ENCODE measurements around the gene RUSF1.
A peak's percentile ranks its signal among the peaks of the same experiment; 100 is the strongest.
"Not testable (repeated sequence)": the region's sequence is repeated elsewhere in the genome, so short reads cannot be mapped to it uniquely, and the experiment has no call there.

RUSF1 gene

DNA sequence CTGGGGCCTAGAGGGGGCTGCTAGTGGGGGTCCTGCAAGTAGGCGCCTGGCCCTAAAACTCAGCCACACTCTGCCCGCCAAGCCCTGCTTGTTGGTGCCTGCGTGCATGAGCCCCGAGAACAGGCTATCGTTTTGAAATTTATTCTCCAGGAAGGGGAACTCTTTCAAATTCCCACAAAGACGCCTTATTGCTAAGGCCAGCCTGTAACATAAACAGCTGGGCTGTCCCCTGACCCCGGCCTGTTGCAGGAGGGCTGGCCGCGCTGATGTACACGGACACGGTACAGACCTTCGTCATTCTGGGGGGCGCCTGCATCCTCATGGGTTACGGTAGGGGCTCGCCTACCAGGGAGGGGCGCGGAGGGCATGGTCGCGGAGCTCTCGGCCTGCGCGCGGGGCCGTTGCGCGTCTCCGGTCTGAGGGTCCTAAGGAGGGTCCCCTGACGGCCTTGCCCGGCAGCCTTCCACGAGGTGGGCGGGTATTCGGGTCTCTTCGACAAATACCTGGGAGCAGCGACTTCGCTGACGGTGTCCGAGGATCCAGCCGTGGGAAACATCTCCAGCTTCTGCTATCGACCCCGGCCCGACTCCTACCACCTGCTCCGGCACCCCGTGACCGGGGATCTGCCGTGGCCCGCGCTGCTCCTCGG is 21.0 kb downstream of the RUSF1 start:
- no peak for DNase-seq (ENCODE audit: low read depth)

DNA sequence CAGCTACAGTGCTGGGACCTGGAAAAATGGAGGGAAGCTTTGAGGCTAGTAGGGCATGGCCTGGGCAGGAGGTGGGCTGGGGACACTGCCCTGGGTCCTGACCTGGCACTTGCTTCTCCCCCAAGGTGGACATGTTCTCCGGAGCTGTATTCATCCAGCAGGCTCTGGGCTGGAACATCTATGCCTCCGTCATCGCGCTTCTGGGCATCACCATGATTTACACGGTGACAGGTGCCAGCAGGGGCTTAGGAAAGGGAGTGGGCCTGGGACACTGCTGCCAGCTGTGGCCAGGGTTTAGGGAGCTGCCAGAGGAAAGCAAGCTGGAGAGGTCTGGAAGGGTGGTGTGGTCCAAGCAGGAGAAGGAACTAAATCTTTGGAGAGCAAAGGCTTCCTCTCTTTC is 22.1 kb downstream of the RUSF1 start:
- no peak for DNase-seq (ENCODE audit: low read depth)

DNA sequence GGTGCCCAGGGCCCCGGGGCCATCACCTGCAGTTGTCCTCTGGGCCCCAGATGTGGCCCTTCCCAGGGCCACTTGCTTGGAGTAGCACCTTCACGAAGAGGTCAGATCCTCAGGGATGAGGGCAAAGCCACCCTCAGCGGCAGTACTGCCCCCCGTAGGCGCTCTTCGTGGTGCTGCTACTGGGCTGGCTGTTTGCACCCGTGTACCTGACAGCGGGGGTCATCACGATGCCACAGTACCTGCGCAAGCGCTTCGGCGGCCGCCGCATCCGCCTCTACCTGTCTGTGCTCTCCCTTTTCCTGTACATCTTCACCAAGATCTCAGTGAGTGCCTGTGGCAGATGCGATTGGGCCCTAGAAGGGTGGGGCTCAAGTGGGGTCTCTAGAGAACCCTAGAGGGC is 22.6 kb downstream of the RUSF1 start:
- no peak for DNase-seq (ENCODE audit: low read depth)

DNA sequence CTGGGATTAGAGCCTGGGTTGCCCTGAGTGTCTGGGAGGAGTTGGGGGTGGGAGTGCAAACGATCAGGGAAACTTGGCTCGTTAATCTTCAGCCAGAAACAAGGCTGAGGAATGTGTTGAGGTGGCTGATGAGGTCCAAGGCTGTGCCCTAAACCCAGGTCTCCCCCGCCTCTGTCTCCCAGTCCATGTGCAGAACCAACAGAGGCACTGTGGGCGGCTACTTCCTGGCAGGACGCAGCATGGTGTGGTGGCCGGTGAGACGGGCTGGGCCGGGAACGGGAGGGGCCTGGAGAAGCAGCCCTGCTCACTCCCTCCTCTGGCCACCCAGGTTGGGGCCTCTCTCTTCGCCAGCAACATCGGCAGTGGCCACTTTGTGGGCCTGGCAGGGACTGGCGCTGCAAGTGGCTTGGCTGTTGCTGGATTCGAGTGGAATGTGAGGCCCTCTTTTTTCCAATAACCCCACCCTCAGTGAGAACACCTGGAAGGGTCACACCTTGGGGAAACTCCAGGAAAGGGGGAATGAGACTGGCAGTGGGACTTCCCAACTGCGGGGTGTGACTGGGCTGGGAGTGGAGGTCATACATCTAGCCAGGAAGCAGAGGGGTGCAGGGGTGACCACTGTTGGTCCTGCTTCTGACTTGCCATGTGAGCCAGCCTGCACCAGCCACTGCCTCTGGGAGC is 23.6 kb downstream of the RUSF1 start:
- no peak for DNase-seq (ENCODE audit: low read depth)

DNA sequence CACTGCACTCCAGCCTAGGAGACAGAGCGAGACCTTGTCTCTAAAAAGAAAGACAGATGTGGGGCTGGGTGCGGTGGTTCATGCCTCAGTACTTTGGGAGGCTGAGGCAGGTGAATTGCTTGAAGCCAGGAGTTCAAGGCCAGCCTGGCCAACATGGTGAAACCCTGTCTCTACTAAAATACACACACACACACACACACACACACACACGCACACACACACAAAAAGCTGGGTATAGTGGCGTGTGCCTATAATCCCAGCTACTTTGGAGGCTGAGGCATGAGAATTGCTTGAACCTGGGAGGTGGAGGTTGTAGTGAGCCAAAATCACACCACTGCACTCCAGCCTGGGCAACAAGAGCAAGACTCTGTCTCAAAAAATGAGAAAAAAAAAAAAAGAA is 24.1 kb downstream of the RUSF1 start:
- DNase-seq (ENCODE audit: low read depth), result not testable (repeated sequence)

DNA sequence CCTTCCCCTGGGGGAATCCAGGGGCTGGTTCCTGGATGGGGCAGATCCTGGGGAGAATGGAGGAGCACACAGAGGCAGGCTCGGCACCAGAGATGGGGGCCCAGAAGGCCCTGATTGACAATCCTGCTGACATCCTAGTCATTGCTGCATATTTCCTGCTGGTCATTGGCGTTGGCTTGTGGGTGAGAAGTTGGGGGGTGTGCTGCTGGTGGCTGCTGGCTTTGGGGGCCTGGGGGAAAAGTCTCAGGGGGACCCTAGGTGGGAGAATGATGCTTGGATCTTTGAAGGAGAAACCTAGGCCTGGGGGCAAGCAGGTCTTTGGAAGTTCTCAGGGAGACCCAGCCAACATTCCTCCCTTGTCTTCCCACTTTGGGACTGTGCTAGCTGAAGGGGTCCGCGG is 25.1 kb downstream of the RUSF1 start, which contains the start of gene SLC5A2:
Gene SLC5A2, plus strand, starts transcription at position 43 of the 400 bp plus-strand sequence. Its CDS starts 14 bp downstream, at position 57.
- no peak for DNase-seq (ENCODE audit: low read depth)

DNA sequence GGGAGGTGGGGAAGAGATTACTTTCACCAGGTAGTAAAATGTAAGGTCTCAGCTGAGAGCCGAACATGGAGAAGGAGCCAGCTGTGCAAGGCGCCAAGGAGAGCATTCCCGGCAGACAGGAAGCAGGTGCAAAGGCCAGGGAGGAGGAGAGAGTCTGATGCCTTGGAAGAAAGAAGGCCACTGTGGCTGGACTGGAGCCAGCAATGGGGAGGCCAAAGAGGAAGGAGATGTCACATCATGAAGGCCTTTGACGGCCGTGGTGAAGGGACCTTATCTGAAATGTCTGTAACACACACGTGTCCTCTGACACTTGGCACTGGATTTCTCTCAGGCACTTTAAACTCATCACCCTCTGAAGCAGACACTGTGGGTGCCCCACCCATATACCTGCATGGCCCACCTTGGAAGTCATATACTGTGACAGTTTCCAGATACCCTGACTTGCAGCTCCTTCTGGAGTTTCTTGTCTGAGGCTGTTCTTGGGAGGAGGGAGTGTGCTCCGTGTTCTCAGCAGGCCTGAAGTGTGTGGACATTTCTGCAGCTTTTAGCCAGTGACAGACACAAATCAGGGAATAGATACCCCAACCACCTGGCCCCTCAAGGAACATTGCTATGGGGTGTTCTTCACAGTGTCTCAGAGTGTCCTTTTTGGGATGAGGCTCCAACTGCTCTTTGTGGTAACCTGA is 27.2 kb downstream of the RUSF1 start:
- DNase-seq (ENCODE audit: low read depth), result no peak

DNA sequence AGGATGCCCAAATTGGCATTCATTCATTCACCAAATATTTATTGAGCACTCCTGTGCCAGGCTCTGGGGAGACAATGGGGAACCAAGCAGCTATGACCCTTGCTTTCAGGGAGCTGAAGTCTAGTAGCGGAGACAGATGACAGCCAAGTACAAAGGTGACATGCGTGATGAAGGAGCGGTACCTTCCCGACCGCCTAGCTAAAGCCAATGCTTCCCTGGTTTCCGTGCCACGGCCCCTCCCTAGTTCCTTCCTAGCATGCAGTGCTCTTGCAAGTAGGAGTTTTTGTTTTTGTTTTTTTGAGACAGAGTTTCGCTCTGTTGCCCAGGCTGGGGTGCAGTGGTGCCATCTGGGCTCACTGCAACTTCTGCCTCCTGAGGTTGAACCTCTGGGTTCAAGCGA is 28.4 kb downstream of the RUSF1 start:
- DNase-seq (ENCODE audit: low read depth), result no peak

DNA sequence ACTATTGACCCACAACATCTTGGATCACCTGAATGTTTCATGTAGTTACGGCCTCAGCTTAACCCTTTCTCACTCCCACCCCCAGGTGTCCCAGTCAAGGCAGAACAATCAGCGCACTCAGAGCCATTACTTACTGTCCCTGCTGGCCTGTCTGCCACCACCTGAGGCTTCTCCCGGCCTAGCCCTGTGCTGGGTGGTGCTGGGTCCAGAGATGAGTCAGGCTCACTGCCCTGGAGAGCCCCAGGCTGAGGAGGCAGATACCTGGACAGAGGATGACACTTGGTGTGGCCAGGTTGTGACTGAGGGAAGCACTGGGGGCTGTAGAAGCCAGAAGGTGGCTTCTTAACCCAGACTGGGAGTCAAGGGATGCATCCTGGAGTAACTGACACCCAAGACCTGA is 29.2 kb downstream of the RUSF1 start:
- no peak for DNase-seq (ENCODE audit: low read depth)

DNA sequence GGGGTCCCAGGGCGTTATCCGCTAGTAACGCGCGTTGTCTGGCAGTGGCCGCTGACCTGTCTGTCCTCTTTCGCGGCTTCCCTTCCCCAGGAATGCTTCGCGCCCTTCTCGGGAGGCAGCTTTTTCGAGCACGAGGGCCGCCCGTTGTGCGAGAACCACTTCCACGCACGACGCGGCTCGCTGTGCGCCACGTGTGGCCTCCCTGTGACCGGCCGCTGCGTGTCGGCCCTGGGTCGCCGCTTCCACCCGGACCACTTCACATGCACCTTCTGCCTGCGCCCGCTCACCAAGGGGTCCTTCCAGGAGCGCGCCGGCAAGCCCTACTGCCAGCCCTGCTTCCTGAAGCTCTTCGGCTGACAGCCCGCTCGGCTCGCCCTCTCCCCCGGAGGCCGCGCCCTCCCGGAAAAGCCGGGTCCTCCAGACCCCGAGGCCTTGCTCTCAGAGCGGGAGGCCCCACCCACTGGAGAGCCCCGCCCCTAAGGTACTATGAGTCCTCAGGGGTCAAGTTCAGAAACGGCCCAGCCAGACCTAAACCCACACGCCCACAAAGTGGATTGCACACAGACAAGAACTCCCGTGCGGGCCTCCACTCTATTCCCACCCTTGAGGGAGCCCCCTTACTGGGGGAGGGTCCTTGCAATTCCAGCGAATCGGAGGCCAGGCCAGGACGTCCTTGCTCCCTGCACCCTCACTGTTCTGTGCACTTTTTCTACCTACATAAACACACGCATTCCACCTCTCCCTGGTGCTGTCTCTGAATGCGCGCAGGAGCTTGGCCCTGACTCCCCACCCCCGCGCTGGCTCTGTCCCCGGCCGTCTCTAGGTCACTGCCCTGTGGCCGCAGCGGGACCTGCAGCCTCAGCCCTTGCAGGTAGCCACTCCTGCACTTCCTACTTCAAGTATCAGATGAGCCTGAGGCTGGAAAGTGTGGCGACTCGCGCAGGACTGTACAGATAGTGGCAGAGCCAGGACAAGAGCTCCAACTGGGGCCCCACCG is 30.7 kb downstream of the RUSF1 start:
- no peak for DNase-seq (ENCODE audit: low read depth)

DNA sequence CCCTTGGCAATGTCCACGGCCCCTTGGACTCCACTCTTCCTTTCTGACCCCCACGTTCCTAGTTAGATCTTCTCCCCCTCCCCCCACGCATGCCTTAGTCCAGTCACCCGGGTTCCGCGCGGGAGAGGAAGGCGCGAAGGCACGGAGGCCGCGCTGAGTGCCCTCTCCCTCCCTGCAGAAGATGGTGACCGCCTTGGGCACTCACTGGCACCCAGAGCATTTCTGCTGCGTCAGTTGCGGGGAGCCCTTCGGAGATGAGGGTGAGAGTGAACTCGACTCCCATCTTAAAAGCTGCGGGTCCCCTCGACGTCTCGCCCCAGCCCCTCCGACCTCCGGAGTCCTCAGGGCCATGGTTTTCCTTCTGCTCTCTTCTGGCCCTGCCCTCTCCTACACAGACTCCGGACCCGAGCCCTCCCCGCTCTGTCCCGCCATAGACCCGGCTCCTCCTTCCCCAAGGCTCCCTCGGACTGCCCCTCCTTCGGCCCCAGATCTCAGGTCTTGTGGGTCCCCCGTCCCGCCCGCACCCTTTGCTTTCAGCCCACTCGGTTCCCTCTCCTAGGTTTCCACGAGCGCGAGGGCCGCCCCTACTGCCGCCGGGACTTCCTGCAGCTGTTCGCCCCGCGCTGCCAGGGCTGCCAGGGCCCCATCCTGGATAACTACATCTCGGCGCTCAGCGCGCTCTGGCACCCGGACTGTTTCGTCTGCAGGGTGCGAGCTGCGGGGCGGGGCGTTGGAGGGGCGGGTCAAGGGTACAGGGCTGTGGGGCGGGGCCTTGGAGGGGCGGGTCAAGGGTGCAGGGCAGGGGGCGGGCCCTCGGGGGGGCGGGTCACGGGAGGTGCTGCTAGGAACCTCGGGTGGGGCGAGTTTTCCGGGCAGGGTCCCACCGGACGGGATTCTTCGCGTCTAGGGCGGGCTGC is 31.6 kb downstream of the RUSF1 start:
- peak; percentile 79 for DNase-seq (ENCODE audit: low read depth)

DNA sequence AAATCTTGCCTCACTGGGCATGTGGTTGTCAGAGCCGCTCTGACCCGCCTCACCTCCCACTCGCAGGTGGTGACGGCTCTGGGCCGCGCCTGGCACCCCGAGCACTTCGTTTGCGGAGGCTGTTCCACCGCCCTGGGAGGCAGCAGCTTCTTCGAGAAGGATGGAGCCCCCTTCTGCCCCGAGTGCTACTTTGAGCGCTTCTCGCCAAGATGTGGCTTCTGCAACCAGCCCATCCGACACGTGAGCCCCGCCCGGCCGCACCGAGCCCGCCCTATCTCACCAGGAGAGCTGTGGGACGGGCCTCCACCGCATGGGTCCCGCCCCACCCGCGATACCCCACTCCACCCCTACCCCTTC is 32.3 kb downstream of the RUSF1 start:
- no peak for DNase-seq (ENCODE audit: low read depth)

DNA sequence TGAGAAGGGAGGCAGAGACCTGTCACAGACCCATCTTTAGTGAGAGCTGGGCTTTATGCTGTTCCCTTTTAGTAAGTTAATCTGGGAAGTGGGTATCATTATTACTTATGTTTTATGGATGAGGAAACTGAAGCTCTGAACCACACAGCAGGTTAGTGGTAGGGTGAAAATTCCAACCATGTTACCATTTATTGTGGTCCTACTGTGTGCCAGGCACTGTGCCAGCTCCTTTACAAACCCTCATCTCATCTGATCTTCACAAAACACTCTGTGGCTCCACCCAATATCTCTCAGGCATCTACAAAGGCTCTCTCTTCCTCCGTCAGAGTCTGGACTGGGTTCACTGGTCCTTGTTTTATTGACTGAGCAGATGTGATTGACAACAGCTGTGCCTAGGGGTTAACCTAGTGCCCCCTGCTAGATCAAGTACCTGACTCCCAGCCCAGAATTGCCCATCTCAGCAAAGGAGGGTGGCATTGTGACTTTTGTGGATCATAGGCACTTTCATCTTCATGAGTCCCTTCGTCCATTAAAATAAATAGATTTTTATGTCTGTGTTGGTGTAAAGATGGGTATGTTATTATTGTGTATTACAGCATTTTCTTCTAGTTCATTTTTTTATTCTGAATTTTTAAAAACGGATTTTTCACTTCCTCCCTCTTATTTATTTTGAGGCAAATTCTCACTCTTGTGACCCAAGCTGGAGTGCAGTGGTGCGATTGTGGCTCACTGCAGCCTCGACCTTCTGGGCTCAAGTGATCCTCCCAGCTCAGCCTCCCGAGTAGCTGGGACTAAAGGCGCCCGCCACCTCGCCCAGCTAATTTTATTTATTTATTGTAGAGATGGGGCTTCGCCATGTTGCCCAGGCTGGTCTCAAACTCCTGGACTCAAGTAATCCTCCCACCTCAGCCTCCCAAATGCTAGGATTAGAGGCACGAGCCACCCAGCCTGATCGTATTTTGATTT is 33.1 kb downstream of the RUSF1 start:
- no peak for DNase-seq (ENCODE audit: low read depth)

DNA sequence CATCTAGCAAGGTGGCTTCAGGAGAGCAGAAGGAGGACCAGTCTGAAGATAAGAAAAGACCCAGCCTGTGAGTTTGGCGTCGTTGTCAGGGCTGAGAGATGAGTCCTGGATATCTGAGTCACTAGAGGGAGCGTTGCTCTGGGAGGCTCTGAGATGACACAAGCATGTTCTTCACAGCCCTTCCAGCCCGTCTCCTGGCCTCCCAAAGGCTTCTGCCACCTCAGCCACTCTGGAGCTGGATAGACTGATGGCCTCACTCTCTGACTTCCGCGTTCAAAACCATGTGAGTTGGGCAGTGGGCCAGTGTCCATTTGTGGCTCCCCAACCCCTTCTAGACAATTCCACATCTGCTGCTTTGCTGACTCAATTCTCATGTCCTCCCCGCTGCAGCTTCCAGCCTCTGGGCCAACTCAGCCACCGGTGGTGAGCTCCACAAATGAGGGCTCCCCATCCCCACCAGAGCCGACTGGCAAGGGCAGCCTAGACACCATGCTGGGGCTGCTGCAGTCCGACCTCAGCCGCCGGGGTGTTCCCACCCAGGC is 33.9 kb downstream of the RUSF1 start:
- DNase-seq (ENCODE audit: low read depth), result no peak

DNA sequence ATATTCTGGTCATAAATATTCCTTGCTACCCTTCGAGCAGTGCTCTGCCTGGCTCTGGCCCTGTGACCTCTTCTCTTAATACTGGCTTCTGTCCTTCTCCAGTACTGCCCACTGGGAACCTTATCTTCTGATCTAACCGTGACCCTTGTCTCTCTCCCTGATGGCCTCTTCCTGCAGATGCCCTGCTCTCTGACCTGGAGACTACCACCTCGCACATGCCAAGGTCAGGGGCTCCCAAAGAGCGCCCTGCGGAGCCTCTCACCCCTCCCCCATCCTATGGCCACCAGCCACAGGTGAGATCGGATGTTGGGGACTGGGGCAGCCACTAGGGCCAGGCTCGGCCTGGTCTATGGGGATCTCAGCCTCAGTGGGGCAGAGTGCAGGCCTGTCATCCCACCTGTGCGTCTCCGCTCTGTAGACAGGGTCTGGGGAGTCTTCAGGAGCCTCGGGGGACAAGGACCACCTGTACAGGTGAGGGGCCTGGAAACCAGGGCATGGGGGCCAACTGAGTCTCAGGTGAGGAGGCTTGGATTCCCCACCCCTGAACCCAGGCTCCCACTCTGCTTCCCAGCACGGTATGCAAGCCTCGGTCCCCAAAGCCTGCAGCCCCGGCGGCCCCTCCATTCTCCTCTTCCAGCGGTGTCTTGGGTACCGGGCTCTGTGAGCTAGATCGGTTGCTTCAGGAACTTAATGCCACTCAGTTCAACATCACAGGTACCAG is 34.8 kb downstream of the RUSF1 start:
- no peak for DNase-seq (ENCODE audit: low read depth)

DNA sequence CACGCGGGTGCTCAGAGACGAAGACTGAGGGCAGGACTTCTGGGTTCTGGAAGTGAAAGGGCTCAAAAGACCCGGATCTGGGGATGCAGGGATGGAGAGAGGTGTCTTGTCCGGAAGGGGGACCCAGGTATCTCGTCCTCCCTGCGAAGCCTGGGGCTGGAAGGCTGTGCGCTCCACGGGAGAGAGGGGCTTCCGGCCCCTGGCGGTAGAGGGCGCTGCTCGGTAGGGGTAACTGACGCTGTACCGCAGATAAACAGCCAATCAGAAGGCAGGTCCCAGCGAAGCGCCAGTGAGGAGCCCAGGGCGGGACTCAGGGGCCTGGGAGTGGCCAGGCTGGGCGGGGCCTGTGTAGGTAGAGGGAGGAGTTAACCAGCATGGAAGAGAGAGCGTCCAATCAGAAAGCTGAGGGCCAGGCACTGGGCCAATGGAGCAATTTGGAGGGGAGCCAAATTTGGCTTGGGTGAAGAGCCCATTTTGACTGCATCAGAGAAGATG is 35.4 kb downstream of the RUSF1 start:
- DNase-seq (ENCODE audit: low read depth), result peak; percentile 48

DNA sequence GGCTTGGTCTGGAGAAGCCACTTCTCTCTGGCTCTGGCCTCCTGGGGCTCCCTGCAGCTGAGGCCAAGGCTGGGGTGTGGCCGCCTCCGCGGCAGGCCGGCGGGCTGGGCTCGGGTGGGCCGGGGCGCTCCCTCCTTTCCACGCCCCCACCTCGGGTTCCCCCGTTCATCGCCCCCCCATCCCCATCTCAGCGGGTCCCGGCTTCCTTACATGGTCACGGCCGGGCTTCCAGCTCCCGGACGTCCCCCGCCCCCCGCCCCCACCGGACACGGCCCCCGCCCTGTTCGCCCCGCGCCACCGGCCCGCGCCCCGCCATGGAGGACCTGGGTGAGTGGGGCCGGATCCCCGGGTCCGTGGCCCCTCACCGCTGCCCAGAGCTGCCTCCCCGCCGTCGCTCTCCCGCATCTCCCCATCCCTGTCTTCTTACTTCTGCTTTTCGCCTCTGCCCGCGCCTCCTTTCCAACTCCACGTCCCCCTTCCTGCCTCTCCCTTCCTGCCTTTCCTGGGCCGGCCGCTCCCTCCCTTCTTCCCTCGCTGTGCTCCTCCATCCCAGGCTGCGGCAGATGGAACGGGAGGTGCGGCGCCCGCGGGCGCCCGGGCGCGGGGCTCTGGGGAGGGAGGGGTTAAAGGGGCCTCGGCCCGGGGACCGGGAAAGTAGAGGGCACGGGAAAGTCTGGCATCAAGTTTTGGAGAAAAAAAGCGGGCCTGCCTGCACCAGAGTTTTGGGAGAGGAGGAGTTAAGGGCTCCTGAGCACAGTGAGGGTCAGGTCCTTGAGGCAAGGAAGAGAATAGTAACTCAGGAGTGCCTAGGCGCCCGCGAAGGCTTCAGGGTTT is 36.1 kb downstream of the RUSF1 start, which contains the start of gene TGFB1I1:
Gene TGFB1I1, plus strand, starts transcription at position 278 of the 834 bp plus-strand sequence. Its CDS starts 37 bp downstream, at position 315.
- DNase-seq (ENCODE audit: low read depth), result no peak

All from activated T-cell treated with anti-CD3 and anti-CD28 coated beads for 48 hours (primary cell).